NCI-H1417 (cell line): Measurements from ENCODE around the gene SMOC1.
A peak's percentile ranks its signal among the peaks of the same experiment; 100 is the strongest.
"Not testable (repeated sequence)": the region's sequence is repeated elsewhere in the genome, so short reads cannot be mapped to it uniquely, and the experiment has no call there.

ENCODE experiments used
- DNase-seq, 3 experiments: peaks; one replicate each; lab custom pipeline; 2025; lab: John Stamatoyannopoulos, UW

Gene SMOC1

GRCh38 chr14:69896972-69897371, 17.8 kb downstream of the SMOC1 start:
- DNase-seq: no peak

GRCh38 chr14:69900603-69901002, 21.4 kb downstream of the SMOC1 start:
- no peak for DNase-seq

GRCh38 chr14:69901113-69901951, 22.1 kb downstream of the SMOC1 start:
- no peak for DNase-seq

- not testable (repeated sequence) for DNase-seq
Observed at GRCh38 chr14:69903046-69903445, 23.8 kb downstream of the SMOC1 start.

GRCh38 chr14:69904246-69904645, 25.0 kb downstream of the SMOC1 start:
- DNase-seq: no peak

- no peak for DNase-seq
Observed at GRCh38 chr14:69906201-69906600, 27.0 kb downstream of the SMOC1 start.

GRCh38 chr14:69909826-69910550, 30.8 kb downstream of the SMOC1 start:
- no peak for DNase-seq

- DNase-seq: no peak
Observed at GRCh38 chr14:69910871-69911270, 31.7 kb downstream of the SMOC1 start.

GRCh38 chr14:69913686-69914085, 34.5 kb downstream of the SMOC1 start:
- no peak for DNase-seq

- DNase-seq: no peak
Observed at GRCh38 chr14:69916396-69916795, 37.2 kb downstream of the SMOC1 start.

GRCh38 chr14:69917287-69917686, 38.1 kb downstream of the SMOC1 start:
- no peak for DNase-seq

- DNase-seq: no peak
Observed at GRCh38 chr14:69919815-69920214, 40.6 kb downstream of the SMOC1 start.

- DNase-seq: no peak
Observed at GRCh38 chr14:69921052-69921451, 41.8 kb downstream of the SMOC1 start.

- no peak for DNase-seq
Observed at GRCh38 chr14:69922198-69922597, 43.0 kb downstream of the SMOC1 start.

GRCh38 chr14:69924201-69924600, 45.0 kb downstream of the SMOC1 start:
- peak in 1 of 3 experiments; percentile 24 for DNase-seq

GRCh38 chr14:69928111-69928523, 48.9 kb downstream of the SMOC1 start:
- DNase-seq: no peak

- DNase-seq: no peak
Observed at GRCh38 chr14:69930780-69931379, 51.7 kb downstream of the SMOC1 start.

- no peak for DNase-seq
Observed at GRCh38 chr14:69931960-69932359, 52.7 kb downstream of the SMOC1 start.

- DNase-seq: no peak
Observed at GRCh38 chr14:69932391-69932790, 53.2 kb downstream of the SMOC1 start.

GRCh38 chr14:69933623-69934275, 54.5 kb downstream of the SMOC1 start:
- no peak for DNase-seq

- no peak for DNase-seq
Observed at GRCh38 chr14:69937367-69938081, 58.3 kb downstream of the SMOC1 start.

GRCh38 chr14:69938751-69939150, 59.5 kb downstream of the SMOC1 start:
- DNase-seq: no peak
